GM12801 (cell line): ENCODE measurements around the gene RNF146.

Experiments
- CTCF ChIP-seq: IDR thresholded peaks from one replicate; pipeline ENCODE4 v1.5.1; 2011; ENCODE audit warnings: control low read depth; ENCODE audit not compliant: insufficient read length; ENCODE audit errors: extremely low read depth

Gene RNF146

GRCh38 chr6:127290391-127291265 lies 24.0 kb downstream of the RNF146 start:
- no peak for TF ChIP-seq CTCF

DNA sequence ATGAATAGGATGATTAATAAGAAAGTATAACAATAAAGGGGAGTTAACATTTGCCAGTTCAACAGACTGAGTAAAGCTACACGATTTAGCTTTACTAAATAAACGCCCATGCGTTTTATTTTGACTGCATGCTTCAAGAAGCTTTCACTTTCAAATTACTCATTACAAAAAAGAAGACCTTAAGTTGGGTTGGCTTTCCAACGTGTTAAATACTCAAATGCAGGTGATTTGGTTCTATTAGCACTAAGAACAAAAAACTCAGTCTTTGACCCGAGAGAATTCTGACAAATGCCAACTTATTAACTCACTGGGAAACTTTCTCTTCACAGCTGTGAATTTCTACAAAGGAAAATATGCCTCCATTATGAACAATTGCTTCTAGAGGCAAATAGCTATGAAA lies 24.8 kb downstream of the RNF146 start:
- no peak for TF ChIP-seq CTCF

DNA sequence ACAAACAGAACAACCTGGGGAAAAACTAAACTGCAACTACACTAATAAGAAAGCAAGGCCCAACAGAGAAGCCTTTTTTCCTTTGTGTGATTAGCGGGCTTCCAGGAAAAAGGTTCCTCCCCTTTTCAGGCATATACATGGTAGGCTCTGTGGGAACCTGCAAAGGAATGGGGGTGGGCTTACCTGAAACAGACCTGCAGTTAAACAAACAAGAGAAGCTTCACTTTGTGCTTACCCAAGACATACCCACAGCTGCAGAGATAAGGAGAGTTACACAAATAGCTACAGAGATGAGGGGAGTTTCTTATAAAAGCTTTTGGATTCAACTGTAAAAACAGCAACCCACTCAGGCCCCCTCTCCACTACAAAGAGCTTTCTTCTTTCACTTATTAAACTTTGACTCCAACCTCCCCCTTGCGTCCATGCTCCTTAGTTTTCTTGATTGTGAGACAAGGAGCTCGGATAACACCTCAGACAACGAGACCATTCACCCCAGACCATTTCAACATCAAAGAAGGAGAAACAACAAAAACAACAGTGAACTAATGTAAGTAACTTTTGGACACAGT lies 30.9 kb downstream of the RNF146 start:
- TF ChIP-seq CTCF = no peak

- TF ChIP-seq CTCF = no peak
These were observed 31.8 kb downstream of the RNF146 start for GRCh38 chr6:127298475-127298874.

GRCh38 chr6:127299522-127300240 lies 33.0 kb downstream of the RNF146 start:
- TF ChIP-seq CTCF = no peak

- TF ChIP-seq CTCF = no peak
These were observed 33.7 kb downstream of the RNF146 start for GRCh38 chr6:127300411-127300810.

- TF ChIP-seq CTCF = no peak
These were observed 34.6 kb downstream of the RNF146 start for GRCh38 chr6:127301199-127301700.
